ENCODE data around the gene FCRL1.

DNA sequence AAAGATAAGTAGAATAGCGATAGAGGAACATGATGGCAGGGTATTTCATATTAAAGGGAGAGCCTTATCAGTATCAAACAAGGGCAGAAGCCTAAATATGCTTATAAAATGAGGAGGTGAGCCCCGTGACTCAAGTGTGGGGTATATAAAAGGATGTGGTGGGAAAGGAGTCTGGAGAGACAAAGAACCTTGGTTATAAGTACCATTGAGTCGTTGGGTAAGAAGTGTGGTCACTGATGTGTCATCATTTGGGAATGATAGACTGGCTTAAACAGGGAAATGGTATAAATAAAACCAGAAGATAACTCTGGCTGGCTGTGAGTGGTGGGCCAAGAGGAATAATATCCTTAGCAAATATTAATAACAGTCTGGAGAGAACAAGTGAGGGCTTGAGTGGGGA lies 32.6 kb upstream of the FCRL1 start:
- TF ChIP-seq POLR2AphosphoS5 (IDR thresholded peaks at IDR 0.05; ENCODE audit: low read depth, low read length) (no peak), ELF1 (IDR thresholded peaks at IDR 0.05) (no peak), RAD21 (IDR thresholded peaks at IDR 0.05; ENCODE audit: low read length) (no peak), RCOR1 (IDR thresholded peaks at IDR 0.05; ENCODE audit: low read length) (no peak), RXRA (IDR thresholded peaks at IDR 0.05; ENCODE audit: borderline replicate concordance, low read depth) (no peak)
- TF ChIP-seq, protein P1, sequence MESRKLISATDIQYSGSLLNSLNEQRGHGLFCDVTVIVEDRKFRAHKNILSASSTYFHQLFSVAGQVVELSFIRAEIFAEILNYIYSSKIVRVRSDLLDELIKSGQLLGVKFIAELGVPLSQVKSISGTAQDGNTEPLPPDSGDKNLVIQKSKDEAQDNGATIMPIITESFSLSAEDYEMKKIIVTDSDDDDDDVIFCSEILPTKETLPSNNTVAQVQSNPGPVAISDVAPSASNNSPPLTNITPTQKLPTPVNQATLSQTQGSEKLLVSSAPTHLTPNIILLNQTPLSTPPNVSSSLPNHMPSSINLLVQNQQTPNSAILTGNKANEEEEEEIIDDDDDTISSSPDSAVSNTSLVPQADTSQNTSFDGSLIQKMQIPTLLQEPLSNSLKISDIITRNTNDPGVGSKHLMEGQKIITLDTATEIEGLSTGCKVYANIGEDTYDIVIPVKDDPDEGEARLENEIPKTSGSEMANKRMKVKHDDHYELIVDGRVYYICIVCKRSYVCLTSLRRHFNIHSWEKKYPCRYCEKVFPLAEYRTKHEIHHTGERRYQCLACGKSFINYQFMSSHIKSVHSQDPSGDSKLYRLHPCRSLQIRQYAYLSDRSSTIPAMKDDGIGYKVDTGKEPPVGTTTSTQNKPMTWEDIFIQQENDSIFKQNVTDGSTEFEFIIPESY (IDR thresholded peaks at IDR 0.05; ENCODE audit: borderline replicate concordance, low read depth), result no peak
- TF ChIP-seq, protein P2, sequence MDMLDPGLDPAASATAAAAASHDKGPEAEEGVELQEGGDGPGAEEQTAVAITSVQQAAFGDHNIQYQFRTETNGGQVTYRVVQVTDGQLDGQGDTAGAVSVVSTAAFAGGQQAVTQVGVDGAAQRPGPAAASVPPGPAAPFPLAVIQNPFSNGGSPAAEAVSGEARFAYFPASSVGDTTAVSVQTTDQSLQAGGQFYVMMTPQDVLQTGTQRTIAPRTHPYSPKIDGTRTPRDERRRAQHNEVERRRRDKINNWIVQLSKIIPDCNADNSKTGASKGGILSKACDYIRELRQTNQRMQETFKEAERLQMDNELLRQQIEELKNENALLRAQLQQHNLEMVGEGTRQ (IDR thresholded peaks at IDR 0.05; ENCODE audit: borderline replicate concordance, low read depth, low read length), result no peak
- TF ChIP-seq, protein P3, sequence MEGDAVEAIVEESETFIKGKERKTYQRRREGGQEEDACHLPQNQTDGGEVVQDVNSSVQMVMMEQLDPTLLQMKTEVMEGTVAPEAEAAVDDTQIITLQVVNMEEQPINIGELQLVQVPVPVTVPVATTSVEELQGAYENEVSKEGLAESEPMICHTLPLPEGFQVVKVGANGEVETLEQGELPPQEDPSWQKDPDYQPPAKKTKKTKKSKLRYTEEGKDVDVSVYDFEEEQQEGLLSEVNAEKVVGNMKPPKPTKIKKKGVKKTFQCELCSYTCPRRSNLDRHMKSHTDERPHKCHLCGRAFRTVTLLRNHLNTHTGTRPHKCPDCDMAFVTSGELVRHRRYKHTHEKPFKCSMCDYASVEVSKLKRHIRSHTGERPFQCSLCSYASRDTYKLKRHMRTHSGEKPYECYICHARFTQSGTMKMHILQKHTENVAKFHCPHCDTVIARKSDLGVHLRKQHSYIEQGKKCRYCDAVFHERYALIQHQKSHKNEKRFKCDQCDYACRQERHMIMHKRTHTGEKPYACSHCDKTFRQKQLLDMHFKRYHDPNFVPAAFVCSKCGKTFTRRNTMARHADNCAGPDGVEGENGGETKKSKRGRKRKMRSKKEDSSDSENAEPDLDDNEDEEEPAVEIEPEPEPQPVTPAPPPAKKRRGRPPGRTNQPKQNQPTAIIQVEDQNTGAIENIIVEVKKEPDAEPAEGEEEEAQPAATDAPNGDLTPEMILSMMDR (IDR thresholded peaks at IDR 0.05), result no peak
